GM18511 (cell line): ENCODE measurements around the gene CAPZB.
A peak's percentile ranks its signal among the peaks of the same experiment; 100 is the strongest.

ENCODE experiments used
- ATAC-seq: cut with Tn5 transposase; IDR thresholded peaks from one replicate; pipeline ENCODE4 v1.9.1; 2021; ENCODE audit warnings: mild to moderate bottlenecking, moderate library complexity; ENCODE audit not compliant: unreplicated experiment

The CAPZB gene

DNA sequence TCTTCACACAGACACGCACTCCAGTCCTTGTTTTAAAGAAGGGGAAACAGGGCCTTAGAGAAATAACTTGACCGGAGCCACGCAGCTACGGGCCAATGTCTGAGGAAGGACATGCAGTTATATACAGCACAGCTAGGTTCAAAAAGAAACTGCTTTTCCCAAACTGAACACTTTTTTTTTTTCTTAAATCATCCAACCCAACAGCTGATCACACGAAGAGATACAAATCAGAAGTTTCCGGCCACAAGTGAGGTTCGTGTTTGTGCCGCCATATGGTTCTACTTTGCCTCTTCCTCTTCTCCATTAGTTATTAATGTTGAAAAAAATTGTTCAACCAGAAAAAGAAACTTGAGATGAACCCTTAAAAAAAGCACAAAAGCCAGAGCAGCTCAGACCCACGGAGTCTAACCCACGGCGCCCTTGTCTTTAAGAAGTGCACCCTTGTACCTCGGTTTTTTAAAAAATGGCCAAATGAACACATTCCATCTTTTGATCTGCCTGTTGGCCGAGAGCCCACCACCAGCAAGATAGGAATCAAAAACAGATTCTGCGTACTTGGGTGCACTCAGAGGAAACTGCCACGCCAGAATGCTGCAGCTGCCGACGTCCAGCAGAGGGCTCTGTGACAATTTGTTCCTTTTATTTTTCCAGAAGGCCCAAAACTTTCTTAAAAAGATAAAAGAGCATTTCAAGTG is 94.3 kb downstream of the CAPZB start:
- ATAC-seq, result peak; percentile 71

DNA sequence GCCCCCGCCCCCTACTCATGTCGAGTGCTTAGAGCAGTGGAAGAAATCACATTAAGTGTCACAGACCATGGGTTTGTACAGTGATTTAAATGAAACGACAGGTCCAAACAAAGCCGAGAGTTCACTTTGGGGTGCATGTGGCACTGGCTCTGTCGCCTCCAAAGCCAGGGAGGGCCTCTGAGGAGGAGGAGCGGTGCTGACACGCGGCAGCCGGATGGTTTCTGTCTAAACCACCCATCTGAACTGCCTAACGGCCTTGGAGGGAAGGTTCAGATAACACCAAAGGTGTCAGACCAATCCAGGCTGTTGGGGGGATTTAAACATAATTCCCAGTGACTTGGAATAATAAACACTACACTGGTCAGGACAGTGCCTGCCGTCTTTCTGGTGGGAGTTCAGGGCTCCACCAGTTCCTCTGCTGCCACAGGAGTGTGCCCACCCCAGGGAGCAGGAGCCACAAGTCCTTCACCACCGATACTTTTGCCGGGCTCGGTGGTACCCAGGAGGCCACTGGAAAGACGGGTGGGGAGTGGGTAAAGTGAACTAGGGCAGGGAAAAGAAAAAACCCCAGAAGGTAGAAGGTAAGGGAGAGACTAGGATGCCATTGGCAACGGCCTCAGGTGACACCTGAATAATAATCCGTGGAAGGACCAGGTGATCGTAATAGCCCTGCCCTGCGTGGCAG is 95.0 kb downstream of the CAPZB start:
- no peak for ATAC-seq

DNA sequence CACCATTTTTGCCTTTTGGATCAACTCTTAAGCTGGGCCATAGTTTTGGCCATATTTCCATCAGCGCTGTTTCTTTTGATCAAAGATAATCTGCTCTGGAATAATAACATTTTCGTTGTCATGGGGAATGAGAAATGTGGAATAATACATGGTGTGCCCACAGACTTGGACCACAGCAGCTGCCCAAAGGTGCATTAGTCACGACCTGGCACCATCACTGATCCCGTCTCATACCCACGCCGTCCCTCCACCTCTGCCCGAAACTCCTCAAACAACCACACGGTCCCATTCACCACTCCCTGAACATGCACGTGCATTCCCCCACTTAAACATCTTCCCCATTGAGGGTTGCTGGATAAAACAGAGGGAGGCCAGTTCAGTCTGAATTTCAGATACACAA is 96.4 kb downstream of the CAPZB start:
- ATAC-seq, result no peak

GRCh38 chr1:19387045-19387467 is 98.3 kb downstream of the CAPZB start:
- ATAC-seq, result no peak

DNA sequence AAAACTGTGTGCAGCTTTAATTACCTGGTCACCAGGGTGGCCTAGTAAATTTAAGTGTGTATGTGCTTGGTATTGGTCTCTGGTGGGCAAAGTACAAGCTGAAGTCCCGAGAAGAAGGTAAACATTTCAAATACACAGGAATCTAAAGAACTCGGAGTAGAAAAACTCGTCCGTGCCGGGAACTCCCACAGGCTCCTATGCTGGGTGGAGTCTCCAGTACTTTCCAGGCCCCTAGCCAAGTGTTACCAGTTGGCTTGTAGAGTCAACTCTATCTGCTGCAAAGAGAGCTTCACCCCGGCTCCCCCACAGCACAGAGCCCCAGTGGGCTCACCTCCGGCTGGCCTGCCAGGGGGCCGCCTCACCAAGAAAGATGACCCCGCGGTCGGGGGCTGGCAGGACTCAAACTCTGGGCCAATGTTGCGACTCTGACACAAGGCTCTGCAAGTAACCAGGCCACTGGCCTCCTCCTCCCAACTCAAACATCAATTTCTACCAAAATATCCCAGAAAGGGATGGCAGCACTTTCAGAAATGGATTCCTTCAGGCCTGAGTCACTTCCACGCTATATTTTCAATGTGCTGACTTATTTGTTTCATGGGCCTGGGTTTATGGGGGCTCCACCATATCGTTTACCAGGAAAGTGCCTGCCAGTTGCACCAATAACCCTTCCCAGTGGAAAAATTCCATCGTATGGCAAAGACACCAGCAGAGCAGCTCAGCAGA is 99.3 kb downstream of the CAPZB start:
- ATAC-seq, result no peak

DNA sequence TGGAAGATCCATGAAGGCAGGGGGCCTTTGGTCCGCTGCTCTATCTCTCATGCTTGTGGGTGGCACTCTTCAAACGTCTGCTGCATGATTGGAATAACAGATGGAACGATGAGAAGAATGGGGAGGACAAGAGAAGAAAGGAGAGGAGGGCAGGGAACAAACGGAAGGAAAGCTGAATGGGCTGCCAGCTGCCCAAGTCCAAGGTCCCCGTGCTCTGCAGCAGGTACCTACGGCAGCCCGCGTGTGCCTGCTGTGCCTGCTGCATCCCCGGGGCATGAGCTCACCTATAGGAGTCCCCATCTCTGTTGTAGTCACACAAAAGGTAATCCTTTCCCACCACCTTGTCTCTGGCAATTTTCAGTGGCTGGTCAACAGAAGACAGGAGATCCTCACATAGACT is 100.1 kb downstream of the CAPZB start:
- ATAC-seq, result no peak

- ATAC-seq, result no peak
These were observed 100.6 kb downstream of the CAPZB start for GRCh38 chr1:19384772-19385187.

- no peak for ATAC-seq
These were observed 101.2 kb downstream of the CAPZB start for GRCh38 chr1:19384113-19384512.

- ATAC-seq, result no peak
These were observed 103.1 kb downstream of the CAPZB start for GRCh38 chr1:19382222-19382621.

- ATAC-seq, result no peak
These were observed 104.1 kb downstream of the CAPZB start for GRCh38 chr1:19381261-19381660.

DNA sequence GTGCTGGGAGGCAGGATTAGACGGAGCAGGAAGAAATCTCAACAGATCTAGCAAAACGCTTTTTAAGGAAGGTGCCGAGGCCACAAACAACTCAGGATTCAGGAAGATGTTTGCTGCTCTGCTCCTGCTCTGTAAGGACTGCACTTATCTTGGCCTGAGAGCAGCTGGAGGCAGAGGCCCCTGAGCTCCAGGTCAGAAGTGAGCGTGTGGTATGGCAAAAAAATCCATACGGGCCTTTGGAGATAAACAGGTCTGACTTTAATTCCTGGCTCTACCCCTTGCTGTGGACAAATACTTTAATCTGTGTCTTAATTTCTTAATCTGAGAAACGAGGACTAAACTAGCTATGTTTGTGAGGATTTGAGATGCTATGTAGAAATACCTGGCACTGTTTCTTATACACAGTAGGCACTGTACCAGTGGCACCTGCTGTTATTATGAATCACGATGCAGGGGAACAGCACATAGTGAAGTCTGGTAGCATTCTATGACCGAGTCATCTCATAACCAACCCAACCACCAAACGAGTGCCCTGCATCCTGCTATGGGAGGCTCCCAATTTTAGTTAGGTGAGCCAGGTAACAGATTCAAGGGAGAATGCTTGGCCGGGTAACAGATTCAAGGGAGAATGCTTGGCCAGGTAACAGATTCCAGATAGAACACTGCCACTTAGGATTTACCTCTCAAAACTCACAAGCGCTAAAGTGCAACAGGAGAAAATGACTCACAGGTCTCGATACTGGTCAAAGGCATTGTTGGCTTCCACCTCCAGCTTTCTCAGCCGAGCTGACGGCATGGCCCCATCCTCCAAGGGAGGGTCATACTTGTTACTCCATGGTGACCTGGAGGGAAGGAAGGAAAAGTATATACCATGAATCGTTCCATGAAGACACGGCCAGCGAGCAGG is 107.3 kb downstream of the CAPZB start:
- no peak for ATAC-seq

DNA sequence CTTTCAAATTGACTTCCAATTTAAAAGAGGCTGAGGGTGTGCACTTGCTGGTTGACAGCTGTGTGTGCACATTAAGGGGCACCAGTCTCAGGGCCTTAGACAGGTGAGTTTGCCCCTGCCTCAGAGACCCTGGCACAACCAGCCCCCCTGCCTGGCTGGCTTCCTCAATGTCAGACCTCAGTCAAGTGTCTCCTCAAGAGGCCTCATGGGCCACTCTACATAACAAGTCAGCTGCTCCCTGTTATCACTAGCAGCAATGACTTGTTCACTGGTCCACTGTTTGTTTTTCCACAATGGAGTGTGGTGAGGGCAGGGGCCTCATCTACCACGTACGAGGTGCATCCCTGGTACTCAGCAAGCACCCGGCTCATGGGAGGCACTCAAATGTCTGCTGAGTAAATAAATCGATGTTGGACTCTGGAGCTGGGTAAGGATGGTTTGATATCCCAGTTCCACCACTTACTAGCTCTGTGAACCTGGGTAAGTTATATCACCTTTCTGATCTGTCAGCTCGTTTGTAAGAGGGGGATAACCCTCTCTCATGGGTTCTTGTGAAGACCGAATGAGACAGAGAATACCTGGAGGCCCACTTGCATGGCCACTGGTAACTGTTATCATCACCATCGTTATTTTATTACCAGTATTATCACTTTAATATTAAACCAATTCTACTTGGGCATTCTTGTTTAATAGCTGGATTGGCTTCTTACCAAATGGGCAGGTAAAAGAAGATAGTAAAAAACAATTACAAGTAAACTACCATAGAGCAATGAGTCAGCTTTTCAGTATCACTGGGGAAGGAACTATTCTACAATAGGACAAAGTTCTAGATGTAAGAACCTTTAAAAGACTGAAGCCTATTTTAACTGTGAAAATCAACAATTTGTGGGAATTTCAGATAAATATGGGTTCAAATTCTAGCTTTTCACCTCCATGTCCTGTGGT is 108.6 kb downstream of the CAPZB start:
- no peak for ATAC-seq

DNA sequence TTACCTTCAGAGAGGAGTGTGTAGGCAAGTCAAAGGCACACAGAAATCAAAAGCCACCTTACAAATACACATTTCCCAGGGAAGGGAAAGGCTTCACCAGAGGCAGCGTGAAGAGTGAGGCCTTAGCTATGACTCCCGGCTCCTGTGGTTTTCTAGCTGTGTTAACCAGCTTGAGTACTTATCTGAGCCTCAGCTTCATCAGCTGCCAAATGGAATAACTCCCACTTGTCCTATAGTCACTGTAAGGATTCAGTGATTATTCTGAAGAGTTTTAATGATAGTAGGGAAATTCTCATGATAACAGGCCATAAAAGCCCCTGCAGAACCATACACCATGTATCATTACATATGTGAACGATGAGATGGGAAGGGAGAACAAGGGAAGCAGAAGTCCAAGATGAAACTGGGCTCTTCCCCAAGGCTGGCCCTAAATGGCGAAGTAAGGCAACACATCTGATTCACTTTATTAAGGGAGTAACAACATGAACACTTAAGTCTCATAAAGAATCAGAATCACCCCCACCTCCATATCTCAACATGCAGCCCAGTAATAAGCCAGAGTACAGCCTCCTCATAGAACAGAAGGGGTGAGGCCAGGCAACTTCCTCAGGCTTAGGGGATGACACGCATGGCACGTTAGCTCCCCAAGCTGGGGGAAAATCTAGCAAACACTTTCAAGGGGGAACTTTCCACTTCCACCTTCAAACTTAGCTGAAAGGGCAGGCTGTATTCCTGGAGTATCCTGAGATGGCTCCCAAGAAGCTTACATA is 109.5 kb downstream of the CAPZB start:
- ATAC-seq, result no peak

DNA sequence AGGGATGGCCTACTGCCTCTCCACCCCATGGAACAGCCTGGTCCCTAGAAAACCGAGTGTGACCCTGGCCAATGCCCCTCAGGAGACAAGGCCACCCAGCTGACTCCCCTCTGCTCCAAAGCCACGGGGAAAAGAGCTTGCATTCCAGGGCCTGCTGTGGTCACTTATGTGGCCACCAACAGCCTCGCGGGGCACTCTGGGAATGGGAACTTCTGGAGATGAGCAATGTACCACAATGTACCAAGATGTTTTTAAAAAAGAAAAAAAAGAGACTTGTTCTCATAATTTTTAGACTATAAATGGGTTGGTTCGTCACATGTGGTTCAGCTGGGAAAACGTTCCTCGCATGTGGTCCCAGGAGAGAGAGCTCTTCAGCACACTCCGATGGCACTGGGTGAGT is 110.4 kb downstream of the CAPZB start:
- ATAC-seq, result no peak

GRCh38 chr1:19374083-19374801 is 111.1 kb downstream of the CAPZB start:
- ATAC-seq, result no peak

DNA sequence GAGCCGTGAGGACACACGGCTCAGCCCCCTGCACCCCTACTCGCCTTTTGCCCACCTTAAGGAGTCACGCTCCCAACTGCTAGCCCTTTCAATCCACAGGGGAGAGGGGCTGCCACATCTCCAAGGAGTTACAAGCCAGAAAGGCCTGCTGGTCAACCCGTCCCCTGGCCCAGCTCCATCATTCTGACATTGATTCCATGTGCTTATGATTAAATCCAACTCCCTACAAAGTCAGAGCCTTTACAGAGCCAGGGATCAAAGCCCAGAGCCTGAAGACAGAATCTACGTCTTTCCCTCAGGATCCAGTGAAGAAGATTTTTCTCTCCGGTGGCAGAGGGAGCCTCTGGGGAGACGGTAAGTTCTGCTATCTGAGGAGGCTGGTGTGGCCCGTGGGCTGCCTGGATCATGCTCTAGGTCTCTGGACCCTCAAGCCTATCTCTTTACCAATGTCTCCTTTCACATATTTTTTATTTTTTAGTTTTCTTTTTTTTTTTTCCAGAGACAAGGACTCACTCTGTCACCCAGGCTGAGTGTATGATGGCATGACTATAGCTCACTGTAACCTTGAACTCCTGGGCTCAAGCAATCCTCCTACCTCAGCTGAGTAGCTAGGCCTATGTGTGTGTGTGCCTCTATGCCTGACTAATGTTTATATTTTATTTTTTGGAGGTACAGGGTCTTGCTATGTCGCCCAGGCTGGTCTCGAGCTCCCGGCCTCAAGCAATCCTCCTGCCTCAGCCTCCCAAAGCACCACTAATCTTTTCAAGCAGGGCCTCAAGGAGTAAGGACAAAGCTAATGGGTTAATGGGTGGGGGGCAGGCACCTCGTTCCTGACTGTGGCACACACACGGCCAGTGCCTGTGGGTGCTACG is 111.9 kb downstream of the CAPZB start:
- ATAC-seq, result no peak

DNA sequence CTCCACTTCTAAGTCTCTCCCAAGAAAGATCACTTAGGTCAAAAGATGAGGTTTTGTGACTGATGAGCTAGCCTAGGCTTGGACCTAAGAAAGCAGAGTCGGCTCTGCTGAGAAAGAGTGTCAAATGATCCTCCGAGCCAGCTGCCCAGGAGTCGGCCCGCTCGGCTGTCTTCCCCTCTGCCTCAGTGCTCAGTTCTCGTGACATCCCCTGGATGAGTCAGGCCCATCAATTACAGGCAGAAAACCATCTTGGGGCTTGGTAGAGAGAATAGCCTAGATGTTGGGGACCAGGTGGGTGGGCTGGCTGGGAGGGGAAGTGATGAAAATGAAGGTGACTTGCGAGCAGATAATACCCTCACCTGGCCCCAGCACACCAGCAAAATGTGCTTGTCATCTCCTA is 112.7 kb downstream of the CAPZB start:
- no peak for ATAC-seq

DNA sequence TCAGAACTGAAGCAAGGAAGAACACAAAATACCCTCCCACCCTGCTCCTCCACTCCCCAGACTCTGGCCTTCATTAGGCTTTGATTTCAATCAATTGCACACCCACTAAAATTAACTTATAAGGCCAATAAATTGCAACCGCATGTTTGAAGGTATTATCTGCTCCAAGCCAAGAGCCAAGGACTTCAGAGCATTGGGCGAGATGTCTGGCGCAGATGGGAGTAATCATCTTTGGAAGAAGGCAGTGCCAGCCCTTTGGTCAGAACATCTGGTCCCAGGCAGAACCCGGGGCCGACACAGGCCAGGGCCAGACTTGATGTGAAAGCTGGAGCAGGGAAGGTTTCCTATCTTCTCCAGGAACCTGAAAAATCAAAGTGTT is 113.2 kb downstream of the CAPZB start:
- no peak for ATAC-seq
